ENCODE data around the gene POP4. TPM values are rescaled to one million over a fixed set of nuclear protein-coding genes. Genes with fewer than 3 reads are reported as not detected.

The POP4 gene
- total RNA-seq, 2 donors from 2014 or later = 57.5 to 61.8 TPM

GRCh38 chr19:29576046-29576606 is 30.0 kb upstream of the POP4 start:
- intact Hi-C loops (cut with DNase I, micrococcal nuclease) = no loop called here
- ATAC-seq (no peak), DNase-seq (no peak)

DNA sequence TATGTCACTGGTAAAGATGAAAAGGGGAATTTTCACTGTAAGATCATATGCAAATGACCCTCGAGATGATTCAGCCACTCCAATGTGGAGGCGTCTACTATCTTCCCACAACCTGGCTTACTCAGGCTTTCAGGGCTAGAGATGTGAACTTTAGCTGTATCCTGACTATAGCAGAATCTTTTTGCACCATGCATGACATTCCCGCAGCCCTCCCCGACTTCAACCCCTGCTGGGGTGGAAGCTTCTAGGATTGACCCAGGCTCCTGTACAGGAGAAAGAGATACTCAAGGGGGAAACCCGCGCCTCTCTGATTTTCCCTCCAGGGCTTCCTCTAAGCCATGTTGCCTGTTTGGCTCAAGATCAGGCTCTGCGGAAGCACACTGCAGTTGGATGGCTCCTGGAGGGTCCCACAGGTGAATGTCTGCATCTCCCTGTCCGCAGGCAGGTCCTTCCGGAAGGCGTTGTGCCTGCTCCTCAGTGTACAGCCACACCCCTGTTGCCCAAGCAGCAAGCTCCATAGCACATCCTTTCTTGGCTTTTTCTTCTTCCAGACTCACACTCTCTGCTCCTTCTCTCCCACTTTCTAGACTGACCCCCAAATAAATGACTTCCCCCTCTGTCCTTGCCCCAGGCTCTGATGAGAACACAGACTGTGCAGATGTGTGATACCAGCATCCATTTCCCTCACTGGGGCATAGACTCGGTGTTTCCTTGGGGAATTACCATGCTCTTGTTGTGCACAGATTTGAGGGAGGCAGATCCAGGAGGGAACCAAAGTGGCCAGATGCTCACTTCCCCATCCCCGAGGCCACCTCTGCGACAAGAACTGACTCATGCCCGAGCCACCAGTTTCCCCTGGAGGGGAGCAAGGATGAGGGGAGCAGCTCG is 29.1 kb upstream of the POP4 start:
- no peak for ATAC-seq
- intact Hi-C loops (cut with DNase I, micrococcal nuclease) = no loop called here
- DNase-seq = no peak

- ATAC-seq (no peak), DNase-seq (no peak)
- intact Hi-C loops (cut with DNase I, micrococcal nuclease) = no loop called here
Measured at GRCh38 chr19:29577649-29577963, 28.5 kb upstream of the POP4 start.

GRCh38 chr19:29578349-29578748 is 27.7 kb upstream of the POP4 start:
- ATAC-seq = no peak
- intact Hi-C loops (cut with DNase I, micrococcal nuclease) = no loop called here
- DNase-seq = no peak

DNA sequence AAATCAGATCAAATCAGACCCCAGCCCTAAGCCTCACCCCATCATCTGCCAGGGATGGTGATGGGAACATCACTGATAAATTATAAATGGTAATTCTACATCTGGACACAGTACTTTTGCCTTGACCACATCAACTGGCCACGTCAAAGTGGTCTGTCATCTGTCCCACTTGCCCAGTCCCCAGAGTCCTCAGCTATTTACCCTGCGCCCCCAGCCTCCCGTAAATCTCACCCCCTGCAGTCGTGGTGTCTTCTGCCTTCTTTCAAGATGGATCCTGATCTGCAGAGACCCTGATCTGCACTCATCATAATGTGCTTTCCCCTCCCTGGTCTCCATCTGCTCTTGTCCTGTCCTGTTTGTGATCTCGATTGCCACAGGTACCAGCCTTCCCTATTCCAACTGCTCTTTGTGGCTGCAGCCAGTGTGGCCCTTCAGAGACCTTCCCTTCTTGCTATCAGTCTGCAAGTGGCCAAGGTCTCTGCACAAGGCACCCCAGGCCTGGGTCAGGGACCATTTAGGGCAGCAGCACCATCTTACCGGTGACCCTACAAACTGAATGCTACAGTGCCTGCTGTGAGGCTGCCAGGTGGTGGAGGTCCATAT is 26.7 kb upstream of the POP4 start:
- intact Hi-C loops (cut with DNase I, micrococcal nuclease) = no loop called here
- DNase-seq (no peak), ATAC-seq (no peak)

- ATAC-seq = no peak
- intact Hi-C loops (cut with DNase I, micrococcal nuclease) = no loop called here
- no peak for DNase-seq
Measured at GRCh38 chr19:29581398-29581797, 24.7 kb upstream of the POP4 start.

- intact Hi-C loops (cut with DNase I, micrococcal nuclease) = no loop called here
- ATAC-seq (no peak), DNase-seq (no peak)
Measured at GRCh38 chr19:29583196-29583999, 22.7 kb upstream of the POP4 start.

DNA sequence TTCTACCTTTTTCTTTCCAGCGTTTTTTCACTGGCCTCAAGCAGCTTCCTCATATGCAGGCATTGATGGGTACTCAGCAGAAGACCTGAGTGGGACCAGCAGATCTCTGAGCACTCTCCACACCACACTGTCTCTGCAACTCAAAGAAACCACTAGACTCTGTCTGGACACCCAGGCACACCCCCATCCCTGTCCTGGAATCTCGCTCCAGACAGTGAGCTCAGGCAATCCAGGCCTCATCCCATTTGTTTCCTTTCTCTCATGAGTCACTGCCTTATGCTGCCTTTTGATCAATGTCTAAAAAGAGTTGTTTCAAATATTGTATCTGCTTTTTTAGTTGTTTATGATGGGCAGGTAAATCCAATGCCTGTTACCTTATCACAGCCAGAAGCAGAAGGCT is 19.7 kb upstream of the POP4 start:
- ATAC-seq (no peak), DNase-seq (no peak)
- intact Hi-C loops (cut with DNase I, micrococcal nuclease) = no loop called here

DNA sequence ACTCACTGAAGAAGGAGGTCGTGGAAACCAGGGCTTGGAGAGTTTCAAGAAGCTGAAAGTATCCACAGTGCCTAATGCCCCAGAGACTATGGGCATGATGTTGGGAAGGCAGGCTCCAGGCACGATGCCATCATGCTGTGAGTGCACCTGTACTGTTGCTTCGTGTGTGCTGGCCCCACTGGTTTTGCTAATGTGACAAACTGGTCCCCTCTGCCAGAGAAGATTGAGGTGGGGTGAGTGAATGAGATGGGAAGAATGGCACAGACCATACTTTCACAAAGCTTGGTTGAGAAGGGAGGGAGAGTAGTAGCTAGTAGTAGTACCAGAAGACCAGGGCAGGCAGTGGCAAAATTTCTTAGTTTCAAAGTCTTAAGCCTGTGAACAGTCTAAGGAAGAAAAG is 19.0 kb upstream of the POP4 start:
- intact Hi-C loops (cut with DNase I, micrococcal nuclease) = no loop called here
- DNase-seq (no peak), ATAC-seq (no peak)

GRCh38 chr19:29587518-29587986 is 18.5 kb upstream of the POP4 start:
- no peak for DNase-seq
- intact Hi-C loops (cut with DNase I, micrococcal nuclease) = no loop called here
- peak; percentile 24 for ATAC-seq

DNA sequence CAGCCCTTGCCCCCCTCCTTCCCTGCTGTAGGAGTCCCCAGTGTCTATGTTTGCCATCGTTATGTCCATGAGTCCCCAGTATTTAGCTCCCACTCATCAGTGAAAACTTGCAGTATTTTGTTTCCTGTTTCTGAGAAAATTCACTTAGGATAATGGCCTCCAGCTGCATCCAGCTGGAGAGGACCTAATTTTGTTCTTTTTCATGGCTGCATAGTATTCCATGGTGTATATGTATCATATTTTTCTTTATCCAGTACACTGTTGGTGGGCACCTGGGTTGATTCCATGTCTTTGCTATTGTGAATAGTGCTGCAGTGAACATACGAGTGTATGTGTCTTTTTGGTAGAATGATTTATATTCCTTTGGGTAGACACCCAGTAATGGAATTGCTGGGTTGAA is 18.0 kb upstream of the POP4 start:
- no peak for DNase-seq
- no peak for ATAC-seq
- intact Hi-C loops (cut with DNase I, micrococcal nuclease) = no loop called here

GRCh38 chr19:29590278-29590677 is 15.8 kb upstream of the POP4 start:
- DNase-seq (no peak), ATAC-seq (no peak)
- intact Hi-C loops (cut with DNase I, micrococcal nuclease) = no loop called here

- intact Hi-C loops (cut with DNase I, micrococcal nuclease) = no loop called here
- ATAC-seq = no peak
- no peak for DNase-seq
Measured at GRCh38 chr19:29591670-29592069, 14.4 kb upstream of the POP4 start.

- ATAC-seq = no peak
- intact Hi-C loops (cut with DNase I, micrococcal nuclease) = no loop called here
- no peak for DNase-seq
Measured at GRCh38 chr19:29593869-29594268, 12.2 kb upstream of the POP4 start.

DNA sequence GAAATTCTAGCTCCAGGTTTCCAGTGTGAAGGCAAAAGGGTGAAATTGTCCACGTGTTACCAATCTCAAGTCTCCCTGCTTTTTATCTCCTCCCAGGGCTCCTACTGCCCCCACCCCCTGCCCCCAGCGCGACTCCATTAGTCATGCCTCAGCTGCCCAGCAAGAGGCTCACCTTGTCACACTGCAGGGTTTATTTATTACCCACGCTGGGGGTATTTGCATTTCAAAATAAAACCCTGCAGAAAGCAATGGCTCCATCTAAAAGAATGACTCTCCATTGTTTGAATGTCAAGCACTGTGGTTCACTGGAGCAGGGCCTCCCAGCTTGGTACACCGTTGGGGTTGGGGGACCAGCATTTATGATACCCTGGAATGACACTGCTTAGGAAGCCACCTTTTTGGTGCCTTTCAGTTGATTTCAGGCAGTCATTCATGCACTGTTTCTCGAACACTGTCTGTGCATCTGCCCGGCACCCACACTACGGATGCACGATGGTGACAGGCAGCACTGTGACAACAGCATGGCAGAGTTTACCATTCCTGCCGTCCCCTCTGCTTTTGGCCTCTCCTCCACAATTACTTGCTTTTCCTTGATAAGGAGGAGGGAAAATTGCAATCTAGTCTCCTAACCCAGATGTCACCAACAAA is 9.9 kb upstream of the POP4 start:
- intact Hi-C loops (cut with DNase I, micrococcal nuclease) = no loop called here
- ATAC-seq = no peak
- no peak for DNase-seq

DNA sequence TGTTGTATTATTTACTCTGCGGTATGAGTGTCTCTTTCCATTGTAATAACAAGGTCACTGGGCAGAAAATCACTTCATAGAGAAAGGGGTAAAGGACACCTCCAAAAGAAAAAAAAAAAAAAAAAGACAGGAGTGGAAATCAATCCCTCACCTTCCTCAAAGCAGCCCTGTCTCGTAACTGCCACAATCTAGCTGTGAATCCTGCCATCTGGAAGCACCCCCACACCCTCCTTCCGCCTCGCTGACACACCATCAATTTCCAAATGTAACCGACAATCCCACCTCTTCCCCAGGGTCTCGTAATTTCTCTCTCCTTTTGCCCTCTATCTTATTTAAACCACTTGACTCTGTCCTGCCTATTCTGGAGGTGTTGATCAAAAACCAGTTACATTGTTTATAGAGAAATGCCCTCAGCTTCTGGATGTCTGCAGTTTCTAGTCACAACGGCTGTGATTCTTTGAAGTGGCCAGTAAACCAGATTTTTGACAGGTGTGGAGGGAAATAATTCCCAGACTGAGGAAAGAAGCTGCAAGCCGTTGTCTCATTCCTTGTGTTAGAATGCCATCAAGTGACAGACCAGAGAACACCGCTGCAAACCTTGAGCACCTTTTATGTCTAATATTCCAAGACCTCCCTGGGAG is 9.1 kb upstream of the POP4 start:
- DNase-seq (no peak), ATAC-seq (no peak)
- intact Hi-C loops (cut with DNase I, micrococcal nuclease) = no loop called here

GRCh38 chr19:29598036-29598435 is 8.0 kb upstream of the POP4 start:
- no peak for DNase-seq
- intact Hi-C loops (cut with DNase I, micrococcal nuclease) = no loop called here
- no peak for ATAC-seq

DNA sequence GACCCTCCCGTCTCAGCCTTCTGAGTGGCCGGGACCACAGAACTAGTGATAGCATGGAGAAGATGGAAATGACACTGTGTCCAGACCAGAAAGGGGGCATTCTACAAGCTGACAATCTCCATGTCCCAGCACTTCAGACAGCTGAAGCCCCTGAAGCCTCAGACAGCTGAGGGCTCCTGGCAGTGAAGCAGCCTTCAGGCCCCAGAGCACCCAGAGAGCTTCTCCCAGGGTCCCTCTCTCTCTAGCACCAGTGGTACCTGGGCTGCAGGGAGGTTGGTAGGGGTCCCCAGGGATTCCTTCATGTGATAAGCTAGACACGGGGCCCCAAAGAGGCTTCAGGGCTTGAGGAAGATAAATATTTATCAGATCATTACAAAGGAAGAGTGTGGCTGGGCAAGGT is 7.6 kb upstream of the POP4 start:
- DNase-seq = no peak
- intact Hi-C loops (cut with DNase I, micrococcal nuclease) = no loop called here
- ATAC-seq = no peak

- ATAC-seq (no peak), DNase-seq (no peak)
- intact Hi-C loops (cut with DNase I, micrococcal nuclease) = no loop called here
Measured at GRCh38 chr19:29603308-29603707, 2.8 kb upstream of the POP4 start.
